HG03460 (cell line): ENCODE data around the gene TCAIM.
"Not testable (repeated sequence)": the region's sequence is repeated elsewhere in the genome, so short reads cannot be mapped to it uniquely, and the experiment has no call there.

Experiments used
- ATAC-seq: cut with Tn5 transposase; IDR thresholded peaks from one replicate; pipeline ENCODE4 v1.9.1; 2021; ENCODE audit not compliant: unreplicated experiment

TCAIM gene

GRCh38 chr3:44412365-44412764 is 73.8 kb downstream of the TCAIM start:
- ATAC-seq, result no peak

GRCh38 chr3:44414517-44415090 is 76.0 kb downstream of the TCAIM start:
- ATAC-seq, result no peak

GRCh38 chr3:44415421-44415820 is 76.9 kb downstream of the TCAIM start:
- no peak for ATAC-seq

GRCh38 chr3:44416031-44417030 is 77.8 kb downstream of the TCAIM start:
- ATAC-seq, result no peak

GRCh38 chr3:44418118-44418517 is 79.6 kb downstream of the TCAIM start:
- ATAC-seq, result not testable (repeated sequence)

- no peak for ATAC-seq
These were observed 80.0 kb downstream of the TCAIM start for GRCh38 chr3:44418549-44418948.

GRCh38 chr3:44419116-44419922 is 80.8 kb downstream of the TCAIM start:
- ATAC-seq, result no peak

GRCh38 chr3:44419923-44420650 is 81.5 kb downstream of the TCAIM start:
- no peak for ATAC-seq

GRCh38 chr3:44420676-44421075 is 82.1 kb downstream of the TCAIM start:
- ATAC-seq, result no peak

GRCh38 chr3:44421280-44421679 is 82.7 kb downstream of the TCAIM start:
- no peak for ATAC-seq

- ATAC-seq, result no peak
These were observed 86.2 kb downstream of the TCAIM start for GRCh38 chr3:44424758-44425157.

GRCh38 chr3:44427683-44428082 is 89.1 kb downstream of the TCAIM start:
- no peak for ATAC-seq

GRCh38 chr3:44428910-44429309 is 90.3 kb downstream of the TCAIM start:
- ATAC-seq, result no peak

GRCh38 chr3:44429459-44429858 is 90.9 kb downstream of the TCAIM start:
- ATAC-seq, result no peak

GRCh38 chr3:44430466-44430865 is 91.9 kb downstream of the TCAIM start:
- no peak for ATAC-seq

GRCh38 chr3:44434834-44435510 is 96.4 kb downstream of the TCAIM start:
- no peak for ATAC-seq

- no peak for ATAC-seq
These were observed 97.6 kb downstream of the TCAIM start for GRCh38 chr3:44436181-44436580.

GRCh38 chr3:44437800-44438199 is 99.2 kb downstream of the TCAIM start:
- ATAC-seq, result no peak

GRCh38 chr3:44439499-44440295 is 101.1 kb downstream of the TCAIM start:
- ATAC-seq, result peak; percentile 94
